Measurements from ENCODE around the gene GIMD1. TPM values are rescaled to one million over a fixed set of nuclear protein-coding genes. Genes with fewer than 3 reads are reported as not detected.

GIMD1 gene
- total and polyA plus RNA-seq, 7 donors: 0.04 TPM; not detected in 6

DNA sequence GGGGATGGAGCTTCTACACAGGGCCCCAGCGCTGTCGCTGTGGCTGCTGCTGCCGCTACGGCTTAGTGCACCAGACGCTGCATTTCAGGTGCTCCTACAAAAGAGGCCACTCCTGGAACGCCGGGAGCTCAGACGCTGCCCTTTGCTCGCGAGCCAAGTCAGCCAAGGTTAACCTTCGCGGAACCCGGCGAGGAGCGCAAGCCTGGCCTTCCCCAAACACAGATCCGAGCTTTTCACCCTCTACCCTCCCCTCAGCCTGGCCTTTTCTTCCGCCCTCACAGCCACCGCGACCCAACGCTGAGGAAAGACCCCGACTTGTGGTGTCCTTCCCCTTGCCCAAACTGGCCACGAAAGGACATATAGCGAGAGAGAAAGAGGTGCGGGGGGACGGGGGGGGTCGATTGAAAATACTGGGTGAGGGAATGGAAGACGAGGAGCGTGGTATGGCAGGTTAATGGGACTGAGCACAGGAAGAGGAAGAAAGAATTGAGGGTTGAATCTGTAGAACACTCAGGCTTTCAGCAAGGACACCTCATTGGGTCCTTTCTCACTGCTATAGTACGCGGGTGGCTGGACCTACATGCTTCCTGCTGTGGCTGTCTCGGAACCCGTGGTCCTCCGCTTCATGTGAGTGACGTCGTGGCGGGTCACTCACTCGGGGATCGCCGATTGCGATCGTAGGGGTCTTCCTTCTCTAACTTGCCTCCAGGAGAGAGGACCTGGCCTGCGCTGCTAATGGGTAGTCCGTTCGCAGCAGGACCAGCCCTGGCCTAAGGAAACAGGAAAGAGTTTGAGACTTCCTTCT is 52.4 kb downstream of the GIMD1 start, which contains the start of the genes AIMP1 and TBCK:
Gene AIMP1, plus strand, starts transcription at position 583 of the 805 bp plus-strand sequence. CDS start 8,460 bp downstream, outside the sequence.
Gene TBCK, minus strand, starts transcription at position 242 of the 805 bp plus-strand sequence. CDS start 7,249 bp downstream, outside the sequence.
- H3K36me3 ChIP-seq (ENCODE audit: insufficient read depth in 1 of 2, low read depth in 1 of 2): peaks cover 0 to 8% of the 10 kb centered on the region in 2 donors
- ATAC-seq: peak; percentile 96 to 98 (median 97)
- H3K4me1 ChIP-seq: peaks cover 38% of the 10 kb centered on the region
- intact Hi-C loops (cut with DNase I): loop anchor here in 1 of 2 donors (5.0 kb wide), 1 partner anchor 1406 kb away; the partner anchor contains the start of gene PAPSS1
- H3K9me3 ChIP-seq: no peaks in the 10 kb centered on the region
- H3K27ac ChIP-seq: peak within 1 kb of the TSS; percentile 91
- DNase-seq: peak; percentile 88 to 94
- no peak for TF ChIP-seq CTCF (IDR thresholded peaks at IDR 0.05)
- WGBS, 3 donors: 0 to 1% (median 0%) methylated on average over 44 of the region's 44 CpGs
- no peaks in the 10 kb centered on the region for H3K27me3 ChIP-seq (ENCODE audit: insufficient read depth in 3 of 3, low read length in 2 of 3)
- H3K4me3 ChIP-seq: peak within 1 kb of the TSS; percentile 88

DNA sequence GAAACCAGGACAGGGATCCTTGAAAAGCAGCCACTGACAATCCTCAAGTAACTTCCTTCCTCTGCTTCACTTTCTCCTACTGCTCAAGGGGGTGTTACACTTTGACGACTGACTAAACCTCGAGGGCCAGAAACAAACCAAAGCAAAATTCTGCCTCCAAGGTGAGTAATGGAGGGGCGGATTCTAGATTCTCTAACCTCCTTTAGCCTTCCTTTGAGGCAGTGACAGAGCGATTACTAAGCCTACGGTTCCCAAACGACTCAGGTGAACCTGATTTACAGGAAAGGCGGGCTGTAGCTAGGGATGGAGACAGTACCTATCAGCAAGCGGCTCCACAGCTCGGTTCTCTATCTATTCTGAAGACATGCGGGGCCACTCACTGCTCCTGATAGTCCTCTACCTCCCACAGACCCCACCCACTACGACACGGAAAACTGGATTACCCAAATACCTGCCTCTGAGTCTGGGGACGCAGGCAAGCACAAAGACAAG is 53.1 kb downstream of the GIMD1 start:
- intact Hi-C loops (cut with DNase I): loop anchor here in 1 of 2 donors (5.0 kb wide), 1 partner anchor 1407 kb away; the partner anchor contains the start of gene PAPSS1
- Histone ChIP-seq H3K27ac (peak overlapping the region; percentile 91), H3K4me3 (peak overlapping the region; percentile 88), H3K4me1 (peaks cover 38% of the 10 kb centered on the region), H3K36me3 (ENCODE audit: insufficient read depth in 1 of 2, low read depth in 1 of 2) (peaks cover 0 to 4% of the 10 kb centered on the region in 2 donors), H3K27me3 (ENCODE audit: insufficient read depth in 3 of 3, low read length in 2 of 3) (no peaks in the 10 kb centered on the region), H3K9me3 (no peaks in the 10 kb centered on the region)
- 0 to 1% (median 0%) methylated on average over 13 of the region's 13 CpGs for WGBS, 3 donors
- ATAC-seq: peak in 3 of 4 donors; percentile 1 to 29 (median 17)
- DNase-seq: no peak
- no peak for TF ChIP-seq CTCF (IDR thresholded peaks at IDR 0.05)

- H3K4me1 ChIP-seq: peaks cover 38% of the 10 kb centered on the region
- WGBS, 3 donors: 38 to 42% (median 41%) methylated on average over 6 of the region's 6 CpGs
- no peak for TF ChIP-seq CTCF (IDR thresholded peaks at IDR 0.05)
- H3K36me3 ChIP-seq (ENCODE audit: insufficient read depth in 1 of 2, low read depth in 1 of 2): peaks cover 0 to 4% of the 10 kb centered on the region in 2 donors
- H3K27ac ChIP-seq: no peak overlapping the region
- intact Hi-C loops (cut with DNase I): loop anchor here in 1 of 2 donors (5.0 kb wide), 1 partner anchor 1407 kb away; the partner anchor contains the start of gene PAPSS1
- no peak for DNase-seq
- no peaks in the 10 kb centered on the region for H3K9me3 ChIP-seq
- ATAC-seq: no peak
- no peaks in the 10 kb centered on the region for H3K27me3 ChIP-seq (ENCODE audit: insufficient read depth in 3 of 3, low read length in 2 of 3)
- peak overlapping the region; percentile 88 for H3K4me3 ChIP-seq
Measured at GRCh38 chr4:106314960-106315359, 53.6 kb downstream of the GIMD1 start.

- Histone ChIP-seq H3K36me3 (ENCODE audit: insufficient read depth in 1 of 2, low read depth in 1 of 2) (peaks cover 0 to 11% of the 10 kb centered on the region in 2 donors), H3K4me3 (no peak overlapping the region), H3K9me3 (no peaks in the 10 kb centered on the region), H3K27me3 (ENCODE audit: insufficient read depth in 3 of 3, low read length in 2 of 3) (no peaks in the 10 kb centered on the region), H3K4me1 (peaks cover 21% of the 10 kb centered on the region), H3K27ac (no peak overlapping the region)
- intact Hi-C loops (cut with DNase I): no loop called here
- no peak for TF ChIP-seq CTCF (IDR thresholded peaks at IDR 0.05)
- 73 to 83% (median 73%) methylated on average over 3 of the region's 3 CpGs for WGBS, 3 donors
- no peak for ATAC-seq
- DNase-seq: no peak
Measured at GRCh38 chr4:106312997-106313522, 55.5 kb downstream of the GIMD1 start.

Data from psoas muscle (tissue), 8 donors.